HG03469 (cell line): ENCODE data around the gene TMEM236.
"Not testable (repeated sequence)": the region's sequence is repeated elsewhere in the genome, so short reads cannot be mapped to it uniquely, and the experiment has no call there.

ENCODE experiments used
- ATAC-seq: cut with Tn5 transposase; IDR thresholded peaks from one replicate; pipeline ENCODE4 v1.9.1; 2021; ENCODE audit warnings: mild to moderate bottlenecking, moderate library complexity, moderate number of reproducible peaks; ENCODE audit not compliant: unreplicated experiment

TMEM236 gene

DNA sequence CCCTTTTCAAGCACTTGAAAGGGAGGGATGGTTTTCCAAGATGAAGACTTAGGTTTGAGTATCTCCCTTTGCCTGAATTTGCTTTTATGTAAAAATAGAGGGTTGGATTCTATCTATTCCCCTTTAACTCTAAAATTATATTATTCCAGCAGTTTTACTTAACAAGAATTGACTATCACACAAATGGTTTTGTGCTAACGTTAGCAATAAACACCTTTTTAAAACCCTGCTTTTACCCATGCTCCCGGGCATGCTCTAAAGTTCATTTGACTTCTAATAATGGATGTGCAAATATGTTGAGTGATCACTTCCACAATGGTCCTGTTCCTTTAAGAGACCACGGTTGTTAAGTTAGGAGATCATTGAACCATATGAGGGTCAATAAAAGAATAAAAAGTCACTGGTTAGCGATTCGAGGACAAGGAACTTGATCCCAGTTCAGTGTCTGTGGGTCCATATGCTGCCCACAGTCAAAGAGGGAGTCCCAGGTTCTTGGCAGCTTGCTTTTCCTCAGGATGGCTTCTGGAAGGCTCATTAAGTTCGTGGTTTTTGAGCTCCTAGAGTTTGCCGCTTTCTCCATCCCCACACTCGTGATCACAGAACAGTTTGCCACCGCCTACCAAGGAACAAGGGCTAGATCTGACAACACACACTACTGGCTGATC is at the start of gene TMEM236:
Gene TMEM236, plus strand, starts transcription at position 421 of the 665 bp plus-strand sequence. Its CDS starts 95 bp downstream, at position 516.
- ATAC-seq, result no peak

DNA sequence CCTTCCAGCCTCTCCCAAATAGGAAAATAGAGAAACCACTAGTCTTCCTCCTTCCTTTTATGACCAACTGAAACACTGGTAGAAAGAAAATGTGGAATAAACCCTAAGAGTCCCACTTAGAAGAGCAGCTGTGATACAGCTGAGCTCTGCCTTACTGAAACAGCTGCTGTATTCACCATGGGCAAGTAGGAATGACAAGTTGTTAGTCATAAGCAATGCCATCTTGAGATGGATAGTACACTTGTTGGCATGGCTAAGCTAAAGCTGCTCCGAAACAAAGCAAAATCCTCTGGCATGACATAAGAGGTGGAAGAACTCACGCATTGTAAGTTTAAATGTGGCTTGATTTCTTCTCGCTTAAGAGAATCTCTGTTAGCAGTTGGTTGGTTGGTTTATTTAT is 48.3 kb upstream of the TMEM236 start:
- no peak for ATAC-seq

DNA sequence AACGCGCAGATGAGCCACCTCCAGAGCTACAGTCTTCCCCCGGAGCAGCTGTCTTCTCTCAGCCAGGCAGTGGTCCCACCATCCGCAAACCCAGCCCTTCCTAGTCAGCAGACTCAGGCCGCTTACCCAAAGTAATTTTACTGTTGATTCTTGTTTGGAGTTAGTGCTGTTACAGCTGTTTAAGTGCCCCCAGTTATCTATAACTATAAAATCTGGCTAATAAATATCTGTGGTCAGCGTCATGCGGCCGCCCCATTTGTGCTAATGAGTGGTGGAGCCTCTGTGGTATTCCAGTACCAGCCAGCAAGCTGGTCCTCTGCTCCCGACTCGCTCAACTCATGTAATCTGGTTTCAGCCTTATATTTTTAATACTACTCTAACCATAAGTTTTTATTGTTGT is 43.2 kb upstream of the TMEM236 start:
- ATAC-seq, result no peak

GRCh38 chr10:17709492-17709891 is 42.5 kb upstream of the TMEM236 start:
- no peak for ATAC-seq

GRCh38 chr10:17710181-17710580 is 41.8 kb upstream of the TMEM236 start:
- no peak for ATAC-seq

- ATAC-seq, result no peak
These were observed 39.9 kb upstream of the TMEM236 start for GRCh38 chr10:17712053-17712452.

DNA sequence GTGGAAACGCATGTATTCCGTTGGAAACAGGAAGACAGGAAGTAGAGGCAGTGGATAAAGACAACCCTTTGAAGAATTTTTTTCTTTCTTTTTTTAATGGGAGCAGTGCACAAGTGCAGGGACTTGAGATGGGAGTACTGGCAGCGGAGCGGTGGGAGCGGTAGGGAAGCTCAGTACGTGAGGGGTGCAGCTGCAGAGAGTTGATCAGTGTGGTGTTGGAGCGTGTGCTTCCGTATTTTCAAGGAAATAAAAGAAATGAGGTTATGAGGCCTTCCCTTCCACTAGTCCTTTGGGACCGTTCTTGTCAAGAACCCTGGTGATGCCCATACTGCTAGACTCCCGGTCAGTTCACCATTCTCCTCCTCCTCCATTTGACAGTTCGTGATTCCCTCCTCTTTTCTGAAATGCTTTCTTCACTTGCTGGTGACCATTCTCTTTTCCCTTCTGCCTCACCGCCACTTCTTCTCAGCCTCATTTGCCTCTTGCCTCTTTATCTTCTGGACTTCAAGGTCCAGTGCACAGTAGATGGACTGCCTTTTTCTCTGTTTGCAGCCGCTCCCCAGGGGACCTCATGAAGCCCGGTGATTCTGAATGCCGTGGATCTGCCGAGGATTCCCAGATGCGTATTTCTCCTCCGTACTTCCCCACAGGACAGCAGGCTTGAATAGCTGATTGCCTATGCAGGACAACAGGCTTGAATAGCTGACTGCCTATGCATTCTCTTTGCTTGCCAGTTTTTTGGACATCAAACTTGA is 39.1 kb upstream of the TMEM236 start:
- ATAC-seq, result no peak

DNA sequence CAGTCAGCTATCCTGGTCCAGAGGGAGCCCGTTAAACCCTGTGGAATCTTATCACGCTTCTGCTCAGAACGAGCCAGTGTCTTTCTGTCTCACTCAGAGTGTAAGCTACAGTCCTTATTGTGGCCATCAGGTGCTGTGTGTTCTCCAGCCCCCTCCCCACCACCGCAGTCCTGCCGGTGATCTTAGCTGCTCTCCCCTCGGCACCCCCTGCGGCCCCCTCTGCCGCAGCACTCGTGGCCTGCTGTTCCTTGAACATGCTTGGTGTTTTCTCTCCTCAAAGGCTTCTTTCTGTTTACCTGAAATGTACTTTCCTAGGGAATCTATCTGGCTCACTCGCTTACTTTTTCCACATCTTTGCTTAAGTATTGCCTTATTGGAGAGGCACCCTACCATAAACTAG is 38.2 kb upstream of the TMEM236 start:
- ATAC-seq, result no peak

DNA sequence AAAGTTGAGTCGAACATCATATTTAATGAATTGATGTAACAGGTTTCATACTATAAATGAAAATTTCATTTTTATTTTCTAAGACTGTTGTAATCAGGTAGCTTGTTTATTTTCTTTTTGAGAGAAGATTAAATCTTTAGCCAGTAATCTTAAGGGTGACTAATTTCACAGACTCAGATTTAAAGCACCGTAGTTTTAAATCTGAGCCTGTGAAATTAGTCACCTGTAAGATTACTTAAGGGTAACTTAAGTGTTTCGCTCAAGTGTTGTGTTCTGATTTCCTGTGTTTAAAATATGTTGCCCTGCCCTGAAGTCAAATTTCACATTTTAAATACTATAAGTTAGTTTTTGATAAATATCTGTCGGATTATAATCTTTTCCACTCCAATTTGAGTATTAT is 35.8 kb upstream of the TMEM236 start:
- ATAC-seq, result no peak

DNA sequence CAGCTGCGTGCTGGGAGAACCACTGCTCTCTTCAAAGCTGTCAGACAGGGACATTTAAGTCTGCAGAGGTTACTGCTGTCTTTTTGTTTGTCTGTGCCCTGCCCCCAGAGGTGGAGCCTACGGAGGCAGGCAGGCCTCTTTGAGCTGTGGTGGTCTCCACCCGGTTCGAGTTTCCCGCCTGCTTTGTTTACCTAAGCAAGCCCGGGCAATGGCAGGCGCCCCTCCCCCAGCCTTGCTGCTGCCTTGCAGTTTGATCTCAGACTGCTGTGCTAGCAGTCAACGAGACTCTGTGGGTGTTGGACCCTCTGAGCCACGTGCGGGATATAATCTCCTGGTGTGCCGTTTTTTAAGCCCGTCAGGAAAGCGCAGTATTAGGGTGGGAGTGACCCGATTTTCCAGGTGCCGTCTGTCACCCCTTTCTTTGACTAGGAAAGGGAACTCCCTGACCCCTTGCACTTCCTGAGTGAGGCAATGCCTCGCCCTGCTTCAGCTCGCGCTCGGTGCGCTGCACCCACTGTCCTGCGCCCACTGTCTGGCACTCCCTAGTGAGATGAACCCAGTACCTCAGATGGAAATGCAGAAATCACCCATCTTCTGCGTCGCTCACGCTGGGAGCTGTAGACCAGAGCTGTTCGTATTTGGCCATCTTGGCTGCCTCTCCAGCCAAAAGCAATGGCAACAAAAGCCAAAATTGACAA is 29.5 kb upstream of the TMEM236 start:
- ATAC-seq, result not testable (repeated sequence)

DNA sequence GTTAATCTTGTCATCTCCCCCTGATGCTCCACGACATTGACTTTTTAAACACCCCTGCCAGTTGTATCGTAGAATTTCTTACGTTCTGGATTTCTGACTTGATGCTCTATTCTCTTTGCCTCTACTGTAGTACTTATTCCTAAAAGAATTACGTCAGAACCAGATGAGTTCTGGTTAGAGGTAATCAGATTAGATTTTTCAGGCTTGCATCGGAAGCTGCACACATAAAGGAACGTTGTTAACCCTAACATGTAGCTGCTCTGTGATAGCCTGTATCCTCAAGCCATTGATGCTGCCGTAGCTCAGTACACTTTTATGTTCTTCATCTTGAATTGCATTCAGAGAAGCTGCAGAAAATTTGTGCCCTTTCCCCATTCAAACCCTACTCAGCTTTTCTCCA is 26.3 kb upstream of the TMEM236 start:
- ATAC-seq, result no peak

- no peak for ATAC-seq
These were observed 22.4 kb upstream of the TMEM236 start for GRCh38 chr10:17729630-17730029.

DNA sequence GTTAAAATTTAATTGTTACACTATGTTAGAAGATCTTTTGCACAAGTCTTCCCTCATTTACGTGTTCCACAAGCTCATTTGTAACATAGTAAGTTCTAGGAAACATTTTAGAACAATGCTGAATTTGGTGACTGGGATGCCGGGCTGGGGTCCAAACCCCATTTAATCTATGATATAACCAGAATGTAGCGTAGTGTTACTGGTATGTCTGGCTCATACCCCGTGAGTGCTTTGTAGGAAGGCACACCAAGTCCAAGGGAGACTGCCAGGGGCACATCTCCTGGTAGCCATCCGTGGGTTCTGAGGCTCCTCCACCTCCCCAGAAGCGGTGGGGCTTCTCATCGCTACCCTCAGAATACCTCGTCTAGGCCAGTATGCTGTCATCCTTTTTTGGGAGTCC is 21.3 kb upstream of the TMEM236 start:
- no peak for ATAC-seq

DNA sequence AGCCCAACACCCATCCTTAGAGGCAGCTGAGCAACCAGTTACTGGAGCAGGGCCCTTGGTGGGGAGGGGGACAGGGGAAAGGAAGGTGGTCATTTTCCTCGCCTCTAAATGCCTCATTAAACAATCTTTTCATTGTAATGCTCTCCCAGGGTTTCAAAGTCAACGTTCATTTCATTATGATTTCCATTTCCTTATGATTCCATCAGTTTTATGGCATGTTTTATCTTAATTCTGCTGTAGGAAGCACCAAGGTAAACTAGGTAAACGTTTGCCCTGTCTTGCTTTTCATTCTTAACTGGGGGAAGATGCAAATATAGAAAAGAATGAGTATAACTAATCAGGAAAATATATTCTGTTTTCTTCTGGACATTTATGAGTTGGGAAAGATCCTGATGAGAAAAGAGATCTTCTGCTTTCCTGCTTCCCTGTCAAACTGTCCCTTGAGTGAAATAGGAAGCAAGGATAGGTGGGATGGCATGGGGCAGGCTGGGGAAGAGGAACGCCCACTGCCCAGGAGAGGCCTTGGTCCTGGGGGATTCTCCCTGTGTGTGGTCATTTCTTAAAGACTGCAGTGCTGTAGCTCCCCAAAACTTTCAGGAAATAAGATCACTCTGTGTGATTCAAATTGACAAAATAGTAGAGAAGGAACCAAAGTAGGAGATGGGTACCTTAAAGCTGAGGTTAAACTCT is 20.5 kb upstream of the TMEM236 start:
- no peak for ATAC-seq

DNA sequence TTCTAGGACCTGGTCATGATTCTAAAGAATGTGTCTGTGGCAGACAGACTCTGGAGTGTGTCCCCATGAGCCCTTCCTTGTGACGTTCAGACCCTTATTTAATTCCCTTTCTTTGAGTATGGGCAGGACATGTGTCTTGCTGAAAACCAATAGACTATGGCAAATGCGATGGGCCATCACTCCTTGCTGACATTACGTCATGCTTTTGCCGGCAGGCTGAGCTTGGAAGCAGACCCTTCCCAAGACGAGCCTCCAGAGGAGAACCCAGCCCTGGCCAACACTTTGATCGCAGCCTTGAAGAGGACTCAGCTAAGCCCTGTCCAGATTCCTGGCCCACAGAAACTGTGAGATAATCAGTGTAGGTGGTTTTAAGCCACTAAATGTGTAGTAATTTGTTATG is 18.4 kb upstream of the TMEM236 start:
- ATAC-seq, result no peak

- ATAC-seq, result no peak
These were observed 17.4 kb upstream of the TMEM236 start for GRCh38 chr10:17734432-17735080.

- ATAC-seq, result no peak
These were observed 16.6 kb upstream of the TMEM236 start for GRCh38 chr10:17735166-17735941.

- ATAC-seq, result no peak
These were observed 15.8 kb upstream of the TMEM236 start for GRCh38 chr10:17736223-17736622.

DNA sequence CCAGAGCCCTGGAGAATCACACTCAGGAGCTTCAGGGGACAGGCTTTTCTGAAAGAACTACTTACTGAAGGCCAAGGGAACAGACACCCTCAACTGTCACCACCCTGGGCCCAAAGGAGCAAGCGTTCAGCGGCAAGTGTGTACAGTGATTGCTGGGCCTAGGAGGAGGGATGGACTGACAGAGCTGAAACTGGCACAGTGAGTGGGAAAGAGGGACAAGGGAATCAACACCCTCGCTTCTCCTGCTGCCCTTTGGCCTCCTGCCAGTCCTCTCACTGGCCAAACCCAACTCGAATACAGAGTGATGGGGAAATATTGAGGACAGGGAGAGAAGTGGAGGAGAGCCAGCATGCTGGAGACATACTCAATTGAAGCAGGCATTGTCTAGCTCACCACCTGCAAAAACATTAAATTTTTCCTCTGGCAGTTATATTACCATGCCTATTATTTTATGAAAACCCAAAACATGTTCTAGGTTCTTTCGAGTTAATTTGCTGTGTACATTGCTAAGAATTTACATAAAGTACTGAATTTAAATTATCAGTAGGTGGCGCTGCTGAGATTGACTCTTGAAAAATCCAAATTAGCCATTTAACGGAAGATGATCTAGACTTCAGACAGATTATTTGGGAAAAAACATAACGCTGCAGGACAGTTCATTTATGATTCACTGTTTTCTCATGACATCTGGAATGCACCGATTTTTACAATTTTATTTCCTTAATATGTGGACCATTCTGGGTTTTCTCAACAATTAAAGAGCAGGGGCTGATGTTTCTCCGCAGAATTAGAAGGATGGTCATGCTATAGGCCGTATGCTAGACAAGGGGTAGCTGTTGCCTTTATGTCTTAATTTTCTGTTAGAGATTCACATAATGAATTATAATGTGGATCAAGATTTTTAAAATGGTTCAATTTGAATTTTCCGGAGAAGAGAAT is 14.7 kb upstream of the TMEM236 start:
- no peak for ATAC-seq
